ENCODE results near the gene RAB25.
A peak's percentile ranks its signal among the peaks of the same experiment; 100 is the strongest.

RAB25 gene

DNA sequence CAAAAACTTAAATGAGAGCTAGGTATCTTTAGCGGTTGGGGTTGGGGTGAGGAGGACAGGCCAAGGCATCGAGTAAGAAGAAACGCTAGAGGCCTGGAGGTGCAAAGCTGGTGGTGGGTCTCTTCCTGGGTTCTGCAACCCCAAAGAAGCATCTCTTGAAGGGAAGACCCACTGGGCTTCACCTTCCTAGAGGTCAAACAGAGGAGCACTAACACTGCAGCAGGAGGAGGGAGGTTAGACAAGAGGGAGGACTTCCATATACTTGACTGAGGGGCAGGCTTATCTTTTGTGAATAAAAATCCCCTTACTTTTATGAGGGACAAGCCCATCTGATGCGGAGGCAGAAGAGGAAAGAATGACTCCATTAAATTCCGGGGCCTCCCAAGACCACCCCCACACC is 18.8 kb downstream of the RAB25 start:
- Histone ChIP-seq H3K36me3 (ENCODE audit: insufficient read depth, low read length) (no peaks in the 10 kb centered on the region), H3K9me3 (ENCODE audit: control insufficient read depth, insufficient read depth, low read length) (no peaks in the 10 kb centered on the region), H3K9ac (ENCODE audit: low read depth, low read length) (peak overlapping the region; percentile 85; the same call in 1 of the 2 replicates), H3K4me1 (ENCODE audit: insufficient read depth, low read length) (peaks cover 46% of the 10 kb centered on the region)

DNA sequence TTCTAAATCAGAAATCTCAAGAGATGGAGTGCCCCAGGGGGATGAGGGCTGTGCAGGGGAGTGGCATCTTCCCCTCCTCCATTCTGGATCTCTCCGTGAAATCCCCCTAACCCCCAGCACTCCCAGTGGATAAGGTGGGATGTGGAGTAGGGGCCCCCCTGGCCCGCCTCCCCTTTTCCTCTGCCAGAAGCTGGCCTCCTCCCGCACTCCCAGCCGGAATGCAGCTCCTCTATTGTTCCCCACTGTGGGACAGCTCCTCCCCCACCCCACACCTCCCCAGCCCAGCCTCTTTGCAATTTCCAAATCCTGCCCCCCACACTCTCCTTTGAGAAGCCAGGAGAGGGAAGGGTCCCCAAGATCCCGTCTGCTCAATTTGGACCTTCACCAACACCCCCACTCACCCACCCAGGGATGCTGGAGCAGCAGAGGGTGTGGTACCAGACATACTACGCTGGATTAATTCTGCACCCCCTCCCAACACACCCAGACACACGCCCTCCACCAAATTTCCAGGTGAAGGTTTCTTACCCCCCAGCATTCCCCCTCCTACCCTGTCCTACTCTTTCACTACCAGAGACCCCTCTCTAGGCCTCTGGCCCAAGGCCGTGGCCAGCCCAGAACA is 19.4 kb downstream of the RAB25 start:
- Histone ChIP-seq H3K9ac (ENCODE audit: low read depth, low read length) (peak overlapping the region; percentile 85), H3K9me3 (ENCODE audit: control insufficient read depth, insufficient read depth, low read length) (no peaks in the 10 kb centered on the region), H3K36me3 (ENCODE audit: insufficient read depth, low read length) (no peaks in the 10 kb centered on the region), H3K4me1 (ENCODE audit: insufficient read depth, low read length) (peaks cover 45% of the 10 kb centered on the region)

DNA sequence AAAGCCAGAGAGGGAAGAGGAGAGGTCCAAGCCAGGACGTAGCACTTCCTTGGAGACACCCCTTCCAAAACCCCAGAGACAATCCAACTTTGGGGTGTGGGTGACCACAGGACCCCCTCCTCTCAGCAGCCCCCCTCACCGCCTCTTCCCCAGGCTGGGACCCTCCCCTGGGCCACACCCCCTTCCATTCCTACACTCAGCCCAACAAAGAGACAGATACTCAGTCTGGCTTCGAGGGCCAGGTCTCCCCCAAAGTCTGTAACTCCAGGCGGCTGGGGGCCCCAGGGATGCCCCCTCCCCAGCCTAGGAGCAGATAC is 19.9 kb downstream of the RAB25 start:
- H3K9me3 ChIP-seq (ENCODE audit: control insufficient read depth, insufficient read depth, low read length): no peaks in the 10 kb centered on the region
- peaks cover 40% of the 10 kb centered on the region for H3K4me1 ChIP-seq (ENCODE audit: insufficient read depth, low read length)
- H3K36me3 ChIP-seq (ENCODE audit: insufficient read depth, low read length): no peaks in the 10 kb centered on the region
- H3K9ac ChIP-seq (ENCODE audit: low read depth, low read length): peak overlapping the region; percentile 85

DNA sequence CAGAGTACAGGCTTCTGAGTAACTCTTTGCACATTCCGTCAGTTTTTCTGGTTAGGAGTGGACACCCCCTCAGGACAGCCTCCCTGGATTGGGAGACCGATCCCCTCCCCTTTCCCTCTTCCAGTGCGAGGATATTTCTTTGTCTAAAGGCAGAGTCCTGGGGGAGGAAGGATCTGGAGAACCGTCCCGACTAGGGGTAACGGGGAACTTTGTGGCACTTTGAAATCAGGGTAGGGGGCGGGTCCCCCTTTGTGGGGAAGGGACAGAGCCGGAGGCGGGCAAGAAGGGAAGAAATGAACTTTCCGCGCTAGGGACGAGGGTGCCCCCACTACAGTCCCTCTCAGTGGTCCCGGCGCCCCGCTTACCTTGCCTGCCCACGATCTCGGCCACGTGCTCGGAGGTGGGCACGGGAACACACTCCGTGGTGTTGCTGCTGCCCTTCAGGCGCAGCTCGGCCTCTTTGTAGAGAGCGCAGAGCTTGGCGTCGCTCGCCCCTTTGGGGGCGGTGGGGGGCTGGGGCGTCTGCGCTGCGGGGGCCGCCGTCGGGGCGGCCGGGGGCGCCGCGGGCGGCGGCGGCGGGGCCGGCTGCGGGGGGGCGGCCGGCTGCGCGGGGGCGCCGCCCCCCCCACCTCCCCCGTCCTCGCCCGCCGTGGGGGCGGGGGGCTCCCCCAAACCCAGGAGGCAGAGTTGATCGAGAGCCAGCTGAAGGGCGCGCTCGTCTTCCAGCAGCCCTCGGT is 20.4 kb downstream of the RAB25 start:
- Histone ChIP-seq H3K9ac (ENCODE audit: low read depth, low read length) (peak overlapping the region; percentile 85), H3K36me3 (ENCODE audit: insufficient read depth, low read length) (no peaks in the 10 kb centered on the region), H3K9me3 (ENCODE audit: control insufficient read depth, insufficient read depth, low read length) (no peaks in the 10 kb centered on the region), H3K4me1 (ENCODE audit: insufficient read depth, low read length) (peaks cover 41% of the 10 kb centered on the region)

DNA sequence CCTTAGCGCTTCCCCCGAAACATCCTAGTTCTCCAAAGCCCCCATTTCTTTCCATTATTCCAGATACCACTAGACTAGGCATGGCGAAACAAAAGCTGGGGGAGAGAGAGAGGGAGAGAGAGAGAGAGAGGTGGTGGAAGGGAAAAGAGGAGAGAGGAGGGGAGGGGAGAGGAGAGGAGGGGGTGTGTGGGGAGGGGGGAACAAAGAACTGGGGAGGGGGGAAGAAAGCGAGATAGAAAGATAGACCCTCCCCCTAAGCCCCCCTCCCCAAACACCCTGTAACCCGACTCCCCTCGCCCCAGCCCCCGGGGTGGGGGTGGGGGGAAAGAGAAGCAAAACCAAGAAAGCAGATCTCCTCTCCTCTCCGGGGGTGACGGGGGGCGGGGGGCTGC is 21.0 kb downstream of the RAB25 start:
- Histone ChIP-seq H3K4me1 (ENCODE audit: insufficient read depth, low read length) (peaks cover 43% of the 10 kb centered on the region), H3K9me3 (ENCODE audit: control insufficient read depth, insufficient read depth, low read length) (no peaks in the 10 kb centered on the region), H3K9ac (ENCODE audit: low read depth, low read length) (peak overlapping the region; percentile 76)

DNA sequence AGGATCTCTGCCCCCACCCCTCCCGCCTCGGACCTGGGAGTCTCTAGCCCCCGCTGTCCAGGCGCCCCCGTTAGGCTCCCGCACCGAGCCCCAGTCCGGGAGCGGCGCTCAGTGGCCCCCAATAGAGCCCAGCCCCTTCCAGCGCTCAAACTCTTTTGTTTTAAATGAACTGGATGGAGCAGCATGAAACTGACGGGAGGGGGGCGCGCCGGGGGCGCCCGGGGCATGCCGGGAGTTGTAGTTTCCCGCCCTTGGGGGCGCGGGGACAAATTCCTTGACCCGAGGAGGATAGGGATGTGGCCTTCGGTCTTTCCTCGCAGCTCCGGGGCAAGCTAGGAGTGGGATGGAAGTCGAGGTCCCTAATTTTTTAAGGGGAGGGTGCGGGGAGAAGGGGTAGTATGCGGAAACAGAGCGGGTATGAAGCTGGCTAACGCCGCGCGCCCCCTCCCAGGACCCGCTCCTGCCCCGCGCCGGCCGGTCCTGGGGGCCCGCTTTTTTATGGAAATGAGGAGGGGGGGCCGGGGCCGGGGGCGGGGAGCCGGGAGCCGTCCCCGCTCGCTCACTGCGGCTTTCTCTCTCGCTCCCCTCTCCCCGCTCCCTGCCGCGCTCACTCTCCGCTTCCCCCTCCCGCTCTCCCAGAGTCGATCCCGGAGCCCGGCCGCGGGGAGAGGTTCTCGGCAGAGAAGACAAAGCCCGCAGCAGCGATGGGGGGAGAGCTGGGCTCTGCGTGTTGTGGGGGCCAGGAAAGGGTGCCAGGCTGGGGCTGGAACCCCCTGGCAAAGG is 21.5 kb downstream of the RAB25 start, which contains the start of gene MEX3A:
TSS of gene MEX3A (minus strand) at position 157 of the 783 bp plus-strand sequence. CDS start 467 bp downstream, outside the sequence.
- Histone ChIP-seq H3K36me3 (ENCODE audit: insufficient read depth, low read length) (no peaks in the 10 kb centered on the region), H3K9ac (ENCODE audit: low read depth, low read length) (peak within 1 kb of the TSS; percentile 85), H3K4me1 (ENCODE audit: insufficient read depth, low read length) (peaks cover 37% of the 10 kb centered on the region), H3K9me3 (ENCODE audit: control insufficient read depth, insufficient read depth, low read length) (no peaks in the 10 kb centered on the region)

More for the DNA sequence above, 21.0 kb downstream of the RAB25 start:
- H3K36me3 ChIP-seq (ENCODE audit: insufficient read depth, low read length): no peaks in the 10 kb centered on the region

DNA sequence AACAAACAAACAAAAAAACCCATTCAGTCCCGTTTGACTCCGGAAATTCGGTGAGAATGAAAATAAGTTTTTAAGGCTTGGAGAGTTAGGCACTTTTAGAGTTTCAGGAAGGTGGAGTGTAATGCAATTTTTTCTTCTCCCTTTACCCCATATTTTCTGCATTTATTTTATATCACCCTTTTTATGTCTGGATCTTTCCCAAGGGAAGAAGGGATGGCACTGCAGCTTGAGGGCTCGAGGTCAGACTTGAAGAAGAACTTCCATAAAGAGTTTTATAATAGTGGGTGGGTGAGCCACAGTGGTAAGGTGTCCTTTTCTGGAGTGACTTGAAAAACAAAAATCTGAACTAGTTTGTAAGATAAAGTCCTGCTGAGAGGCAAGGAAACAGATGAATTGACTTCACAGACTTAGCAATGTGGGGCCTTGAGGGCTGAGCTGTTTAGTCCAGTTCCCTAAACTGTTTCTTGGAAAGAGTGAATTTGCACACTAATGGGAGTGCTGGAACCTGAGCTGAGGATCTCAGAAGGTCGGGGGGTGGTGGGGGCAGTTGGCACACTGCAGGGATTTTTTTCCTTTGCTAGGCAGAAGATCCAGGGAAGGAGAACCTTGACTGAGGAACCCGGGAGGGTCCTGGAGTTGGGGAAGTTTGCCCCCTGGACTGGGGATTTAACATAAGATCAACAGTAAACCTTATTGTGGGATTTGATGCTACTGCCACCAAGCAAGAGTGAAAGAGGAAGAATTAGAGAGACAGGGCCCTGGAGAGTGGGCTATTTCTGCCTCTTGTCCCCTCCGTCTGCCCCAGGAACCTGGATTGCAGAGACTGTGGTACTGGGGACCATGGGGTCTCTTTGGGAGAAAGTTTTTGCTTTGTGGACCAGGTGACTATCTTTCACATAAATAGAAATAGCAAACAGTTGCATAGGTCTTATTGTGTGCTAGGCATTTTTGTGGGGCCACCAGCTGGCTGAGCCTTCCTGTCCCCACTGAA is 23.1 kb downstream of the RAB25 start:
- no peaks in the 10 kb centered on the region for H3K9me3 ChIP-seq (ENCODE audit: control insufficient read depth, insufficient read depth, low read length)

DNA sequence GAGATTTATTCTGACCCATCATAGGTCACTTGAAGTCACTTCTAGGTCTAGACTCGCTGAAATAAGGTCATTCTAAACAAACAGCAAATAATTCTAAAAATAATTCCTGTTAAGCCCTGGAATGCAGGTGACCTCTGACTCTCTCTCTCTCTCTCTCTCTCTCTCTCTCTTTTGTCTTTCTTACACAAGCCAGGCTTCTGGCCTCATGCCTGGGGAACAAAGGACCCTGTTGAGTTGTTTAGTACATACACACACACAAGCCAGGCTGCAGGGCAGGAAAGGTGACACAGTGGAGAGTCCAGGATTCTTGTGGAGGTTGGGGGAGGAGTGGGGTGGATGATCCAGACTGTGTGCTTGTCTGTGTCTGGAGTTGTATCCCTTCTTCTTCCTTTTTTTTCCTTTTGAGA is 25.3 kb downstream of the RAB25 start:
- no peaks in the 10 kb centered on the region for H3K36me3 ChIP-seq (ENCODE audit: insufficient read depth, low read length)
- H3K4me1 ChIP-seq (ENCODE audit: insufficient read depth, low read length): peaks cover 28% of the 10 kb centered on the region
- H3K9me3 ChIP-seq (ENCODE audit: control insufficient read depth, insufficient read depth, low read length): no peaks in the 10 kb centered on the region
- H3K9ac ChIP-seq (ENCODE audit: low read depth, low read length): no peak overlapping the region

More for the DNA sequence above, 23.1 kb downstream of the RAB25 start:
- Histone ChIP-seq H3K9ac (ENCODE audit: low read depth, low read length) (peak overlapping the region; percentile 63), H3K36me3 (ENCODE audit: insufficient read depth, low read length) (no peaks in the 10 kb centered on the region), H3K4me1 (ENCODE audit: insufficient read depth, low read length) (peaks cover 23% of the 10 kb centered on the region)

DNA sequence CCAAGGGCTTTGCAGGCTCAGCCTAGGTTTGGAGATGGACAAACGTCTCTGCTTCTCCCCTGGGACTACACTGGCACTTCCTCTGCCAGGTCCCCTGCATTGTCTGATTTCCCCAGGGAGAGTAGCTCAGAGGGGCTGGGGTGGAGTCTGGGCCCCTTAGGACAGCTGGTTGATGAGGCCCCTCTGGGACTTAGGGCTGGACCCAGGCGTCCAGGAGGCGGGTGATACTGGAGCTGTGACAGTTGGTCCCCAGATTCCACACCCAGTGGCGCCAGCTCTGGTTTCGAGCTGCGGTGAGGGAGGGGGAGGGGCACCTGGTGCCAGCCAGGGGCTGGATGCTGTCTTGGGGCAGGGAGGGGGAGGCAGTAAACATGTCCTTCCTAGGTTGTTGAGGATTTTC is 28.7 kb downstream of the RAB25 start:
- Histone ChIP-seq H3K36me3 (ENCODE audit: insufficient read depth, low read length) (no peaks in the 10 kb centered on the region), H3K9me3 (ENCODE audit: control insufficient read depth, insufficient read depth, low read length) (no peaks in the 10 kb centered on the region), H3K4me1 (ENCODE audit: insufficient read depth, low read length) (peaks cover 23% of the 10 kb centered on the region), H3K9ac (ENCODE audit: low read depth, low read length) (no peak overlapping the region)

DNA sequence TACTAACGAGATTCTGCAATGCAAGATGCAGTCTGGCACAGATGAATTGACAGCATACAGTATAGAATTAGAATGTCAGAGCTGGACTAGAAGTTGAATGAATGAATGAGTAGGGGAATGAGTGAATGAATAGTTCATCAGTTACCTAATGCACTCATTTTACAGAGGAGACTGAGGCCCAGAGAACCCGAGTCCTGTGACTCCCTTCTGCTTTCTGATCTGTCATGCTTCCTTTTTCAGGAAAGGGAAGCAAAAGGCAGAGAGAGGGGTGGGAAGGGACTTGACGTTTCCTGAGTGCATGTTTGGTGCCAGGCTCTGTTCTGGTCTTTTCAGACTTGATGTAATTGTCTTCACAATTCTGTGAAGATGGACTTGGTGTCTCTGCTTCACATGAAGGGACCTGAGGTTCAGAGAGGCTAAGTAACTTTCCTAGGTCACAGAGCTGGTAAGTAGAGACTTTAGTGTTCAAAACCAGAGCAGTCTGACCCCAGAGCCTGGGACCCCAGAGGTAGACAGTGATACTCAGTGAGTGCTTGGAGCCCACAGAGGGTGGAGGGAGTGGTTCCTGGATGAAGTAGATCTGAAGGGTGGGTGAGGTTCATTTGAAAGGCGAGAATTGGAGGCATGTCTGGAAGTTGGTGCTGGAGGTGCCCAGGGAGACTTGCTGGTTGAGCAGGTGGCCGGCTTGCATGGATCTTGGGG is 29.3 kb downstream of the RAB25 start:
- H3K4me1 ChIP-seq (ENCODE audit: insufficient read depth, low read length): peaks cover 18% of the 10 kb centered on the region
- no peak overlapping the region for H3K9ac ChIP-seq (ENCODE audit: low read depth, low read length)
- H3K36me3 ChIP-seq (ENCODE audit: insufficient read depth, low read length): no peaks in the 10 kb centered on the region
- no peaks in the 10 kb centered on the region for H3K9me3 ChIP-seq (ENCODE audit: control insufficient read depth, insufficient read depth, low read length)

DNA sequence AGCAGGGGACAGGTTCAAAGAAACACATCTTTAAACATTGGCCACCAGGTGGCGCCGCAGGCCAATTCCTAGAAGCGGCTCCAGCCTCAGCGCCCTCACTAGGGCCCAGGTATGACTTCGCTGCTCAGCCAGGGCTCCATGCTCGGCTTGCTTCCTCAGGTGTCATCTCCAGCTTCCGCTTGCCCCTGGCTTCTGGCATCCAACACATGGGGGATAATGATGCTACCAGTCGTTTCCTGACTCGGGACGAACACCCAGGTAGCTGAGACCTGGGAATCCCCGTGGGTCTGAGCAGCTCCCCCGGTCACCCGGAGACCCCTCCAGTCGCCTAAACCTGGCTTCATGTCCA is 29.9 kb downstream of the RAB25 start:
- peaks cover 21% of the 10 kb centered on the region for H3K4me1 ChIP-seq (ENCODE audit: insufficient read depth, low read length)
- no peaks in the 10 kb centered on the region for H3K36me3 ChIP-seq (ENCODE audit: insufficient read depth, low read length)
- no peak overlapping the region for H3K9ac ChIP-seq (ENCODE audit: low read depth, low read length)
- no peaks in the 10 kb centered on the region for H3K9me3 ChIP-seq (ENCODE audit: control insufficient read depth, insufficient read depth, low read length)

DNA sequence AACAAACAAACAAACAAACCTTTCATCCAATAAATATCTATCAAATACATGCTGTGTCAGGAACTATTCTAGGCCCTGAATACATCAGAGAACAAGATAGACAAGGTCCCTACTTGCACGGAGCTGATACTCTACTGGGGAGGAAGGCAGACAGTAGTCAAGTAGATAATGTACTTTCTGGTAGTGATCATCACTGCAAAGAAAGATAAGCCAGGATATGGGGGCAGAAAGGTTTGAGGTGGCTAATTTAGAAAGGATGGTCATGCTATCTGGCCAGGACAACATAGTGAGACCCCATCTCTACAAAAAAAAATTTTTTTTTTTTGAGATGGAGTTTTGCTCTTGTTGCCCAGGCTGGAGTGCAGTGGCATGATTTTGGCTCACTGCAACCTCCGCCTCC is 30.6 kb downstream of the RAB25 start:
- no peaks in the 10 kb centered on the region for H3K9me3 ChIP-seq (ENCODE audit: control insufficient read depth, insufficient read depth, low read length)
- no peak overlapping the region for H3K9ac ChIP-seq (ENCODE audit: low read depth, low read length)
- H3K4me1 ChIP-seq (ENCODE audit: insufficient read depth, low read length): peaks cover 20% of the 10 kb centered on the region

DNA sequence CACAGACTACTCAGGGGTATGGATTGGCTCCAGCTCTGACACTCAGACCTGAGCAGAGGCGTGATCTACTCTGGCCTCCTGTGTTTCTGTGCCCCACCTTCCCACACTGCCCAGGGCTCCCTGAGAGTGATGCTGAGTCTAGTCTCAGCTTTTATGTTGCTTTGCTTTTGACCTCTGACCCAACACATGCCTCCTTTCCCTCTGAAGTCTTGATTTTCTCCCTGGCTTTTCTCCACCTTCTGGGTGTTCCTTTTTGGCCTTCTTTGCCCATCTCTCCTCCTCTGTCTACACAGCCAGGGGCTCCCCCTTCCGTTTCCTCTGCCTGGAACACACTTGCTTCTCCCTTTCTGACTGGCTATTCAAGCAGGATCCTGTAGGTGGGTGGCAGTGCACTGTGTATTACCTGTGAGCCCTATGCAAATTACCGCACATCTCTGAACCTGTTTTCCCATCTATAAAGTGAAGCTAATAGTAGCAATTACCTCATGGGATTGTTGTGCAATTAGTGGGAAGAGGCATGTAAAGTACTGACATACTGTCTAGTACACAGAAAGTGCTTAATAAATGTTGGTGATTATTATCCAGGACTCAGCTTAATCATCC is 35.0 kb downstream of the RAB25 start:
- Histone ChIP-seq H3K9me3 (ENCODE audit: control insufficient read depth, insufficient read depth, low read length) (no peaks in the 10 kb centered on the region), H3K9ac (ENCODE audit: low read depth, low read length) (no peak overlapping the region), H3K36me3 (ENCODE audit: insufficient read depth, low read length) (no peaks in the 10 kb centered on the region), H3K4me1 (ENCODE audit: insufficient read depth, low read length) (peaks cover 30% of the 10 kb centered on the region)

More for the DNA sequence above, 30.6 kb downstream of the RAB25 start:
- H3K36me3 ChIP-seq (ENCODE audit: insufficient read depth, low read length): no peaks in the 10 kb centered on the region
